Heart left ventricle (tissue), 13 donors: ENCODE measurements around the gene GNAT2.

Experiments
- CTCF ChIP-seq, 12 donors: fragments of 200-600 bp; sonication (generic) in 4 of 12; IDR thresholded peaks; one replicate each; pipeline versions ENCODE4 v1.5.0 to v1.8.0; 2018 to 2022; ENCODE audit warnings: antibody characterized with exemption in 12 of 12, mild to moderate bottlenecking in 5 of 12
- POLR2A ChIP-seq, 2 donors: fragments of 450-650 bp; IDR thresholded peaks; one replicate each; pipeline ENCODE4 v1.6.1; 2017; ENCODE audit warnings: antibody characterized with exemption in 2 of 2, mild to moderate bottlenecking in 2 of 2, moderate library complexity in 2 of 2
- donor health status: ischemic (EF 13 %, LVEDD 7.1; RV severe dilation, severe dysfunction).
- donor health status: DM: no; HTN: yes; CAD: no.
- donor health status: DM: no; HTN: no; CAD: no.
- donor health status: ischemic (EF 25% LVEDD 6.9; RV normal size, moderate dysfunction).
- donor health status: ischemic (EF 25% LVEDD 5.7; RV mildly dilated, moderate dysfunction).
- donor health status: ischemic (EF 35%, LVEDD 5.7; RV mildly dilated, moderate dysfunction).
- donor health status: nonischemic (EF 11% LVEDD 7.7; RV severe dilation, severe dysfunction).
- donor health status: DM: yes; HTN: yes; CAD: no.
- donor health status: PGD.
- donor health status: ischemic (EF 29% LVEDD 5.4; RV normal size, mild dysfunction).
- donor health status: nonischemic (EF 23%, LVEDD 6.1; RV moderate dilation, normal function).

GRCh38 chr1:109578947-109579443 is 40.4 kb downstream of the GNAT2 start:
- no peak for TF ChIP-seq POLR2A (IDR thresholded peaks at IDR 0.05)
- TF ChIP-seq CTCF (IDR thresholded peaks at IDR 0.05) = no peak
